NCI-H748 treated with DMSO at 0.1 percent for 48 hours (cell line): ENCODE data around the gene MTSS2.

Experiments used
- DNase-seq: peaks from one replicate; lab custom pipeline; 2025; lab: John Stamatoyannopoulos, UW

Gene MTSS2

GRCh38 chr16:70685938-70686375, at the start of gene MTSS2:
TSS of gene MTSS2 (minus strand) at chr16:70686053. CDS start at chr16:70685791, 262 bp downstream.
- DNase-seq = peak; percentile 38

GRCh38 chr16:70735141-70735979, 49.5 kb upstream of the MTSS2 start:
- DNase-seq = no peak

GRCh38 chr16:70734522-70735095, 48.8 kb upstream of the MTSS2 start:
- DNase-seq = no peak

GRCh38 chr16:70730944-70731343, 45.1 kb upstream of the MTSS2 start:
- DNase-seq = no peak

GRCh38 chr16:70730031-70730430, 44.2 kb upstream of the MTSS2 start:
- no peak for DNase-seq

GRCh38 chr16:70729292-70729691, 43.4 kb upstream of the MTSS2 start:
- DNase-seq = no peak

- DNase-seq = no peak
These were observed 42.3 kb upstream of the MTSS2 start for GRCh38 chr16:70728150-70728549.

GRCh38 chr16:70726892-70727361, 41.1 kb upstream of the MTSS2 start:
- no peak for DNase-seq

- DNase-seq = no peak
These were observed 40.3 kb upstream of the MTSS2 start for GRCh38 chr16:70725912-70726828.

- no peak for DNase-seq
These were observed 39.4 kb upstream of the MTSS2 start for GRCh38 chr16:70725024-70725911.

- no peak for DNase-seq
These were observed 38.5 kb upstream of the MTSS2 start for GRCh38 chr16:70724146-70725023.

GRCh38 chr16:70723740-70724145, 37.9 kb upstream of the MTSS2 start:
- DNase-seq = no peak

GRCh38 chr16:70721202-70721963, 35.5 kb upstream of the MTSS2 start:
- DNase-seq = no peak

GRCh38 chr16:70720425-70721201, 34.8 kb upstream of the MTSS2 start:
- no peak for DNase-seq

GRCh38 chr16:70717065-70717464, 31.2 kb upstream of the MTSS2 start:
- DNase-seq = no peak

- no peak for DNase-seq
These were observed 30.1 kb upstream of the MTSS2 start for GRCh38 chr16:70715860-70716357.

GRCh38 chr16:70715055-70715858, 29.4 kb upstream of the MTSS2 start:
- no peak for DNase-seq
